ENCODE data around the gene GREB1L. TPM values are rescaled to one million over a fixed set of nuclear protein-coding genes. Genes with fewer than 3 reads are reported as not detected.

The GREB1L gene
- total RNA-seq, 2 experiments from 2014 or later = not detected

- no peaks in the 10 kb centered on the region for H3K36me3 ChIP-seq (ENCODE audit: insufficient read depth, low read length)
- H3K4me1 ChIP-seq (ENCODE audit: insufficient read depth, low read length, poor library complexity, severe bottlenecking) = no peaks in the 10 kb centered on the region
- H3K4me3 ChIP-seq (ENCODE audit: low read depth, low read length, poor library complexity, severe bottlenecking) = no peak overlapping the region
- intact Hi-C loops (cut with micrococcal nuclease; ENCODE audit: unreplicated experiment) = no loop called here
- H3K79me2 ChIP-seq (ENCODE audit: insufficient read depth, low read depth, low read length) = no peaks in the 10 kb centered on the region
- no peaks in the 10 kb centered on the region for H3K9me3 ChIP-seq (ENCODE audit: low read length)
- no peak for DNase-seq (ENCODE audit: low spot score)
- no TSS peak for BruUV-seq (replicated peaks)
- ChIA-PET POLR2A (no interaction called here), CTCF (ENCODE audit: unreplicated experiment) (no interaction called here)
- no peaks in the 10 kb centered on the region for H3K9me2 ChIP-seq (ENCODE audit: insufficient read depth, low read length)
- no peak for TF ChIP-seq EZH2phosphoT487 (IDR thresholded peaks at IDR 0.05; ENCODE audit: borderline replicate concordance, low read depth, low read length)
- TF ChIP-seq, protein P1, sequence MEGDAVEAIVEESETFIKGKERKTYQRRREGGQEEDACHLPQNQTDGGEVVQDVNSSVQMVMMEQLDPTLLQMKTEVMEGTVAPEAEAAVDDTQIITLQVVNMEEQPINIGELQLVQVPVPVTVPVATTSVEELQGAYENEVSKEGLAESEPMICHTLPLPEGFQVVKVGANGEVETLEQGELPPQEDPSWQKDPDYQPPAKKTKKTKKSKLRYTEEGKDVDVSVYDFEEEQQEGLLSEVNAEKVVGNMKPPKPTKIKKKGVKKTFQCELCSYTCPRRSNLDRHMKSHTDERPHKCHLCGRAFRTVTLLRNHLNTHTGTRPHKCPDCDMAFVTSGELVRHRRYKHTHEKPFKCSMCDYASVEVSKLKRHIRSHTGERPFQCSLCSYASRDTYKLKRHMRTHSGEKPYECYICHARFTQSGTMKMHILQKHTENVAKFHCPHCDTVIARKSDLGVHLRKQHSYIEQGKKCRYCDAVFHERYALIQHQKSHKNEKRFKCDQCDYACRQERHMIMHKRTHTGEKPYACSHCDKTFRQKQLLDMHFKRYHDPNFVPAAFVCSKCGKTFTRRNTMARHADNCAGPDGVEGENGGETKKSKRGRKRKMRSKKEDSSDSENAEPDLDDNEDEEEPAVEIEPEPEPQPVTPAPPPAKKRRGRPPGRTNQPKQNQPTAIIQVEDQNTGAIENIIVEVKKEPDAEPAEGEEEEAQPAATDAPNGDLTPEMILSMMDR (conservative IDR thresholded peaks at IDR 0.05; ENCODE audit: low read length) = no peak
- H3K4me2 ChIP-seq (ENCODE audit: low read length) = no peak overlapping the region
- H2AFZ ChIP-seq (ENCODE audit: low read length) = no peak overlapping the region
- H3K27ac ChIP-seq (ENCODE audit: low read depth, low read length, poor library complexity, severe bottlenecking) = no peak overlapping the region
- no peaks in the 10 kb centered on the region for H4K20me1 ChIP-seq (ENCODE audit: insufficient read depth, low read length)
Measured at GRCh38 chr18:21305621-21306020, 63.6 kb downstream of the GREB1L start.

DNA sequence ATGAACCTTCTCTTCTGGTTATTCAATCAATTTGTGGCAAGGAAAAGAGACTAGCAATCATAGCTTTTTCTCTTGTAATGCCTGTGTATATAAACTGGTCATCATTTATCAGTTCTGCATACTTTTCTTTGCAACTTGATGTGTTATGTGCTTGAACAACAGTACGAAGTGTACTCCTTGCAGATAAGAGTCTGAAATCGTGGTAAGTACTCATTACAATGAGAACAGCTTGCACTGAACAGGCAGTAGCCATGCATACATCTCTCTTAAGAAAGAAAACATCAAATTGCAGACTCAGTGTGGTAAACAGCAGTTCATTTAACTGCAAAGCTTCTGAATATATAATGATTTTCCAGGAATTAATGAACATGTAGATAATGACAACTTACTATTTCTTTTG lies 64.3 kb downstream of the GREB1L start:
- H4K20me1 ChIP-seq (ENCODE audit: insufficient read depth, low read length) = no peaks in the 10 kb centered on the region
- ChIA-PET POLR2A (no interaction called here), CTCF (ENCODE audit: unreplicated experiment) (no interaction called here)
- no peak overlapping the region for H2AFZ ChIP-seq (ENCODE audit: low read length)
- H3K79me2 ChIP-seq (ENCODE audit: insufficient read depth, low read depth, low read length) = no peaks in the 10 kb centered on the region
- no peaks in the 10 kb centered on the region for H3K9me2 ChIP-seq (ENCODE audit: insufficient read depth, low read length)
- H3K27ac ChIP-seq (ENCODE audit: low read depth, low read length, poor library complexity, severe bottlenecking) = no peak overlapping the region
- no peak overlapping the region for H3K4me2 ChIP-seq (ENCODE audit: low read length)
- no peaks in the 10 kb centered on the region for H3K4me1 ChIP-seq (ENCODE audit: insufficient read depth, low read length, poor library complexity, severe bottlenecking)
- intact Hi-C loops (cut with micrococcal nuclease; ENCODE audit: unreplicated experiment) = no loop called here
- no peaks in the 10 kb centered on the region for H3K36me3 ChIP-seq (ENCODE audit: insufficient read depth, low read length)
- no peak for TF ChIP-seq EZH2phosphoT487 (IDR thresholded peaks at IDR 0.05; ENCODE audit: borderline replicate concordance, low read depth, low read length)
- TF ChIP-seq, protein P1 (conservative IDR thresholded peaks at IDR 0.05; ENCODE audit: low read length) = no peak
- no peaks in the 10 kb centered on the region for H3K9me3 ChIP-seq (ENCODE audit: low read length)
- no peak for DNase-seq (ENCODE audit: low spot score)
- BruUV-seq (replicated peaks) = no TSS peak
- no peak overlapping the region for H3K4me3 ChIP-seq (ENCODE audit: low read depth, low read length, poor library complexity, severe bottlenecking)

DNA sequence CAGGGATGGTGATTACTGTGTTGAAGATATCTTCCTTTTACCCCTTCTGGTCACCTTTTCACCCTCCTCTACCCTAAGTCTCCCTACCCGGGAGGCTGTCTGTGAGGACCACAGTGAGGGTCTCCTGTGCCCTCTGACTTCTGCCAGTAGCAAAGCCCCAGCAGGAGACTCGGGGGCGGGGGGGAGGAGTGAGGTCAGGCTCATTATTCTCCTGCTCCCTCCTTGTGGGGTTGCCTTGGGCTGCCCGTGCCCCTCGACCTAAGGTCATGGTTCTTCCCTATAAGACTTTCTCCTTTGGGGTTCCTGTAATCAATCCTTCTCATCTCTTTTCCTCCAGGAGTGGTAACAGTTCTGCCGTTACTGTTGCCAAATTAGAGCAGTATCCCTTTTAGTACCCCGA lies 65.5 kb downstream of the GREB1L start:
- Histone ChIP-seq H3K9me2 (ENCODE audit: insufficient read depth, low read length) (no peaks in the 10 kb centered on the region), H2AFZ (ENCODE audit: low read length) (no peak overlapping the region), H3K9me3 (ENCODE audit: low read length) (no peaks in the 10 kb centered on the region), H3K36me3 (ENCODE audit: insufficient read depth, low read length) (no peaks in the 10 kb centered on the region), H3K27ac (ENCODE audit: low read depth, low read length, poor library complexity, severe bottlenecking) (no peak overlapping the region), H3K79me2 (ENCODE audit: insufficient read depth, low read depth, low read length) (no peaks in the 10 kb centered on the region), H3K4me1 (ENCODE audit: insufficient read depth, low read length, poor library complexity, severe bottlenecking) (no peaks in the 10 kb centered on the region), H3K4me2 (ENCODE audit: low read length) (no peak overlapping the region), H4K20me1 (ENCODE audit: insufficient read depth, low read length) (no peaks in the 10 kb centered on the region), H3K4me3 (ENCODE audit: low read depth, low read length, poor library complexity, severe bottlenecking) (no peak overlapping the region)
- no peak for DNase-seq (ENCODE audit: low spot score)
- ChIA-PET CTCF (ENCODE audit: unreplicated experiment) (no interaction called here), POLR2A (interaction anchor here (0.6 kb wide), 1 partner anchor 709 kb away, joined by 5 read pairs; no protein-coding TSS in a partner anchor)
- BruUV-seq (replicated peaks) = no TSS peak
- no peak for TF ChIP-seq EZH2phosphoT487 (IDR thresholded peaks at IDR 0.05; ENCODE audit: borderline replicate concordance, low read depth, low read length)
- TF ChIP-seq, protein P1 (conservative IDR thresholded peaks at IDR 0.05; ENCODE audit: low read length) = no peak
- intact Hi-C loops (cut with micrococcal nuclease; ENCODE audit: unreplicated experiment) = no loop called here
